AG04449 (cell line): ENCODE results near the gene CLTCL1.
"Not testable (repeated sequence)": the region's sequence is repeated elsewhere in the genome, so short reads cannot be mapped to it uniquely, and the experiment has no call there.

Experiments
- CTCF ChIA-PET: fragments of 350-600 bp; formaldehyde crosslinking; extraction: SDS; loops from one replicate; lab custom pipeline; 2021; ENCODE audit warnings: antibody characterized with exemption; lab: Yijun Ruan, JAX
- POLR2A ChIA-PET: fragments of 400-600, 350-600 bp; formaldehyde crosslinking; extraction: SDS; loops from one replicate; lab custom pipeline; 2020; ENCODE audit warnings: antibody characterized with exemption, inconsistent platforms; lab: Yijun Ruan, JAX
- DNase-seq: peaks from one replicate; pipeline ENCODE4 v3.0.0-alpha.2; 2010; ENCODE audit warnings: low read depth, low spot score
- H3K4me3 ChIP-seq: 2 replicates; pipeline ENCODE4 v1.5.1; 2011; ENCODE audit warnings: low read depth, mild to moderate bottlenecking, control low read depth, low read length
- TF ChIP-seq, protein P1 (sequence below): IDR thresholded peaks from one replicate; pipeline ENCODE4 v1.5.1; 2011; ENCODE audit warnings: mild to moderate bottlenecking, moderate library complexity, low read length, control low read depth, inconsistent platforms; ENCODE audit not compliant: insufficient read depth; ENCODE audit errors: missing control alignments

CLTCL1 gene

DNA sequence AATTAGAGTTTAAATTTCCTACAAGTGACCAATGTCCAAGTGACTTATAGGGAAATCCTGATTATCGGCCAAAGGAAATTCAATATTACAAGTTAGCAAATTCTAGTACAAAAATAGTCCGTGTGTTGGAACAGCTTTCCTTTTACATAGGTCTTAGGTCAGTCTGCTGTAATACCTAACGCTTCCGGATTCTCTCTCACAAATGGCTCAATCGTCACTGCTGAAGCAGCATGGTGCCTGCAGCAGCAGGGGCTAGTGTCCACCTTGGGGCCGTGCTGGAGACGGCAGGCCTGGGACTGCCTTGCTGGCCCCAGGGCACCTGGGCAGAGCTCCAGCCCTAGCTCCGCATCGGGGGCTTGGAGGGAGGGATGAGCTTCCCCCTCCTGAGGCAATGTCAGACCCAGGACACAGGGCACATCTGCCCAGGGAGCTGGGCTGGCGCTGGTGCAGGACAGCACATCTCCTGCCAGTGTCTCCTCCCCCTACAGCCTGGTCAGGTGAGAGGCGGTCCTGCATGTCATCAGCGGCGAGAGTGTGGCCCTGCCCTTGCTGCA lies 39.4 kb upstream of the CLTCL1 start:
- TF ChIP-seq, protein P1, sequence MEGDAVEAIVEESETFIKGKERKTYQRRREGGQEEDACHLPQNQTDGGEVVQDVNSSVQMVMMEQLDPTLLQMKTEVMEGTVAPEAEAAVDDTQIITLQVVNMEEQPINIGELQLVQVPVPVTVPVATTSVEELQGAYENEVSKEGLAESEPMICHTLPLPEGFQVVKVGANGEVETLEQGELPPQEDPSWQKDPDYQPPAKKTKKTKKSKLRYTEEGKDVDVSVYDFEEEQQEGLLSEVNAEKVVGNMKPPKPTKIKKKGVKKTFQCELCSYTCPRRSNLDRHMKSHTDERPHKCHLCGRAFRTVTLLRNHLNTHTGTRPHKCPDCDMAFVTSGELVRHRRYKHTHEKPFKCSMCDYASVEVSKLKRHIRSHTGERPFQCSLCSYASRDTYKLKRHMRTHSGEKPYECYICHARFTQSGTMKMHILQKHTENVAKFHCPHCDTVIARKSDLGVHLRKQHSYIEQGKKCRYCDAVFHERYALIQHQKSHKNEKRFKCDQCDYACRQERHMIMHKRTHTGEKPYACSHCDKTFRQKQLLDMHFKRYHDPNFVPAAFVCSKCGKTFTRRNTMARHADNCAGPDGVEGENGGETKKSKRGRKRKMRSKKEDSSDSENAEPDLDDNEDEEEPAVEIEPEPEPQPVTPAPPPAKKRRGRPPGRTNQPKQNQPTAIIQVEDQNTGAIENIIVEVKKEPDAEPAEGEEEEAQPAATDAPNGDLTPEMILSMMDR, result no peak
- no peak for DNase-seq
- no peak overlapping the region for H3K4me3 ChIP-seq
- ChIA-PET POLR2A (no interaction called here), CTCF (no interaction called here)

DNA sequence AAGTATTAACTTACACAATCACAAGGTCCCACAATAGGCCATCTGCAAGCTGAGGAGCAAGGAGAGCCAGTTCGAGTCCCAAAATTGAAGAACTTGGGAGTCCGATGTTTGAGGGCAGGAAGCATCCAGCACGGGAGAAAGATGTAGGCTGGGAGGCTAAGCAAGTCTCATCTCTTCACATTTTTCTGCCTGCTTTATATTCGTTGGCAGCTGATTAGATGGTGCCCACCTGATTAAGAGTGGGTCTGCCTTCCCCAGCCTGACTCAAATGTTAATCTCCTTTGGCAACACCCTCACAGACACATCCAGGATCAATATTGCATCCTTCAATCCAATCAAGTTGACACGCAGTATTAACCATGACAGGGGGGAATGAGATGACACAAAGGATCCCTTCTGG lies 38.7 kb upstream of the CLTCL1 start:
- H3K4me3 ChIP-seq, CTCF ChIA-PET, DNase-seq, POLR2A ChIA-PET: not testable (repeated sequence)

DNA sequence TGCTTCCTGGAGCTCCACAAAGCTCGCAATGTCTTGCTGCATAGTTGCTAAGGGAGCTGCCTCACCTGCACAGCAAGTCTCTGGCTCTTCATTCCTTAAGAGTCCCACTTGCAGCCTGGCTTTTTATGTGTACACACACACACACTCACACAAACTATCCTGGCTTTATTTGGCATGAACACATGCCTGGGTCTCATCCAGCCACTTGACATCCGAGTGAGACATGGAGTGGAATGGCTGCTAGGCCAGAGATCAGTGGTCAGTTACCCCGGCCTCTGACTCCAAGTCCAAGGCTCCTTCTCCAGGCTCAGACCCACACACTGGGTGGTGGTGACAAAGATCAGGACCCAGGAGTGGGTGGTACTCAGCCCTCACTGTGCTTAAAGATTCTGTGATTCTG lies 37.9 kb upstream of the CLTCL1 start:
- DNase-seq, result no peak
- no peak overlapping the region for H3K4me3 ChIP-seq
- TF ChIP-seq, protein P1, result no peak
- ChIA-PET POLR2A (no interaction called here), CTCF (no interaction called here)

DNA sequence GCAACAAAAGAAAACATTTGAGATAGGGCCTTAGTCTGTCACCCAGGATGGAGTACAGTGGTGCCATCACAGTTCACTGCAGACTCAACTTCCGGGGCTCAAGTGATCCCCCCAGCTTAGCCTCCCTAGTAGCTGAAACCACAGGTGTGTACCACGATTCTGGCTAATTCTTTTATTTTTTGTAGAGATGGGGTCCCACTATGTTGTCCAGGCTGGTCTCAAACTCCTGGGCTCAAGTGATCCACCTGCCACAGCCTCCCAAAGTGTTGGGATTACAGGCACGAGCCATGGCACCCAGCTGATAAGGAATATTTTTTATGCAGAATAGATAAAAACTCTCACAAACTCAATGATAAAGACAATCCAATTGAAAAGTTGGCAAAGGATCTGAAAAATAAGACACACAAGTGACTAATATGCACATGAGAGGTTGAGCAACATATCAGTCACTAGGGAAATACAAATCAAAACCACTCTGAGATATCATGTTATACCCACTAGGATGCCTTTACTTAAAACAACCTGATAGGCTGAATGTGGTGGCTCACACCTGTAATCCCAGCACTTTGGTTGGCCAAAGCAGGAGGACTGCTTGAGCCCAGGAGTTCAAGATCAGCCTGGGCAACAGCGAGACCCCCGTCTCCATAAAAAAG lies 33.9 kb upstream of the CLTCL1 start:
- POLR2A ChIA-PET, result no interaction called here

DNA sequence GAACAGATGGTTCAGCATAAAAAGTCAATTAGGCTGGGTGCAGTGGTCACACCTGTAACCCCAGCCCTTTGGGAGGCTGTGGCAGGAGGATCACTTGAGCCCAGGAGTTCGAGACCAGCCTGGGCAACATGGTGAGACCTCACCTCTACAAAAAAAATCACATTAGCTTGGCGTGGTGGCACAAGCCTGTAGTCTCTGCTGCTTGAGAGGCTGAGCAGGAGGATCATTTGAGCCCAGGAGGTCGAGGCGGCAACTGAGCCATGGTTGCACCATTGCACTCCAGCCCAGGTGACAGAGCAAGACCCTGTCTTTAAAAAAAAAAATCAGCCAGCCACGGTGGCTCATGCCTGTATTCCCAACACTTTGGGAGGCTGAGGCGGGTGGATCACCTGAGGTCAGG lies 31.9 kb upstream of the CLTCL1 start:
- CTCF ChIA-PET, result interaction anchor here (1.5 kb wide), 1 partner anchor 23 kb away, joined by 3 read pairs; no protein-coding TSS in a partner anchor
- H3K4me3 ChIP-seq, POLR2A ChIA-PET, DNase-seq: not testable (repeated sequence)

More for the DNA sequence above, 33.9 kb upstream of the CLTCL1 start:
- CTCF ChIA-PET, result interaction anchor here (1.1 kb wide), 1 partner anchor 26 kb away, joined by 4 read pairs; no protein-coding TSS in a partner anchor
- no peak for DNase-seq
- H3K4me3 ChIP-seq, result no peak overlapping the region
- TF ChIP-seq, protein P1, result no peak

DNA sequence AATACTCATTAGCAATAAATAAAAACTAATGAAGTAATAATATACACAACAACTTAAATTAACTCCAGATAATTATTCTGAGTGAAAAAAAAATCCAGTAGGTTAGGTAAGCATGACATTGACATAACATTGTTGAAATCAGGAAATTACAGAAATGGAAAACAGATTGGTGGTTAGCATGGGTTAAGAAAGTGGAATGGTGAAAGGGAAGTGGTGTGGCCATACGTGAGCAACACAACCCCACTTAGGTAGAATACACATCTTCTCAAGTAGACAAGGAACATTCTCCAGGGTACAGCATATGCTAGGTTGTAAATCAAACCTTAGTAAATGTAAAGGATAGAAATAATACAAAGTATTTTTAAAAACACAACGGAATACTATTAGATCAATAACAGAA lies 30.2 kb upstream of the CLTCL1 start:
- TF ChIP-seq, protein P1, result no peak
- no peak for DNase-seq
- CTCF ChIA-PET, result no interaction called here
- POLR2A ChIA-PET, result no interaction called here
- H3K4me3 ChIP-seq, result no peak overlapping the region

DNA sequence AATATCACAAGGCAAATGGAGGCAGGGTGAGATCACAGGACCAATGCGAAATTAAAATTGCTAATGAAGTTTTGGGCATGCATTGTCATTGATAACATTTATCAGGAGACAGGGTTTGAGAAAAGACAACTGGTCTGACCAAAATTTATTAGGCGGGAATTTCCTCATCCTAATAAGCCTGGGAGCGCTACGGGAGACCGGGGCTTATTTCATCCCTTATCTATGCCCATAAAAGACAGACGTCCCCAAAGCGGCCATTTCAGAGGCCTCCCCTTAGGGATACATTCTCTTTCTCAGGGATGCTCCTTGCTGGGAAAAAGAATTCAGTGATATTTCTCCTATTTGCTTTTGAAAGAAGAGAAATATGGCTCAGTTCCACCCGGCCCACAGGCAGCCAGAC lies 28.6 kb upstream of the CLTCL1 start:
- DNase-seq, CTCF ChIA-PET, POLR2A ChIA-PET, H3K4me3 ChIP-seq: not testable (repeated sequence)

DNA sequence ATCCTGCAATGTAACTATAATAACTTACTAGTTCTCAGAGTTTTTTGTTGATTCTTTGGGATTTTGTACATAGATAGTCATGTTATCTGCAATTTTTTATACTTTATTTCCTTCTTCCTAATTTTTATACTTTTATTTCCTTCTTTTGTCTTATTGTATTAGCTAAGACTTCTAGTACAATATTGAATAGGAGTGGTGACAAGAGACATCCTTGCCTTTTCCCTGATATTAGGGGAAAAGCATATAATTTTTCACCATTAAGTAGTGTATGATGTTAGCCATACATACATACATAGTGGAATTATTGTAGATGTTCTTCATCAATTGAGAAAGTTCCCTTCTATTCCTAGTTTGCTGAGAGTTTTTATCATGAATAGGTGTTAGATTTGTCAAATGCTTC lies 27.8 kb upstream of the CLTCL1 start:
- DNase-seq, result no peak
- POLR2A ChIA-PET, result no interaction called here
- CTCF ChIA-PET, result no interaction called here
- TF ChIP-seq, protein P1, result no peak
- H3K4me3 ChIP-seq, result no peak overlapping the region
